Activated naive CD8-positive, alpha-beta T cell (primary cell): Measurements from ENCODE around the gene IQGAP2.

Source experiments
- H3K27ac Mint-ChIP-seq: one replicate; pipeline ENCODE4 v1.8.0; 2021; ENCODE audit warnings: mixed read lengths
- H3K27me3 Mint-ChIP-seq: one replicate; pipeline ENCODE4 v1.8.0; 2021; ENCODE audit warnings: mixed read lengths
- H3K36me3 Mint-ChIP-seq: one replicate; pipeline ENCODE4 v1.8.0; 2021; ENCODE audit warnings: mixed read lengths
- H3K4me1 Mint-ChIP-seq: one replicate; pipeline ENCODE4 v1.8.0; 2021; ENCODE audit warnings: low read depth, mixed read lengths
- H3K4me3 Mint-ChIP-seq: one replicate; pipeline ENCODE4 v1.8.0; 2021; ENCODE audit warnings: mild to moderate bottlenecking, mixed read lengths
- H3K9me3 Mint-ChIP-seq: one replicate; pipeline ENCODE4 v1.8.0; 2021; ENCODE audit warnings: low read depth, mixed read lengths

Gene IQGAP2

GRCh38 chr5:76683816-76684731 is 281.0 kb downstream of the IQGAP2 start:
- peaks cover 35% of the 10 kb centered on the region for H3K36me3 Mint-ChIP-seq
- no peak overlapping the region for H3K4me3 Mint-ChIP-seq
- no peaks in the 10 kb centered on the region for H3K27me3 Mint-ChIP-seq
- no peaks in the 10 kb centered on the region for H3K9me3 Mint-ChIP-seq
- H3K27ac Mint-ChIP-seq: no peak overlapping the region
- H3K4me1 Mint-ChIP-seq: peaks cover 1% of the 10 kb centered on the region

- Mint-ChIP-seq H3K9me3 (no peaks in the 10 kb centered on the region), H3K27ac (no peak overlapping the region), H3K27me3 (no peaks in the 10 kb centered on the region), H3K4me1 (peaks cover 1% of the 10 kb centered on the region), H3K4me3 (no peak overlapping the region), H3K36me3 (peaks cover 31% of the 10 kb centered on the region)
These were observed 281.9 kb downstream of the IQGAP2 start for GRCh38 chr5:76684756-76685519.

- H3K4me3 Mint-ChIP-seq: no peak overlapping the region
- no peaks in the 10 kb centered on the region for H3K27me3 Mint-ChIP-seq
- H3K9me3 Mint-ChIP-seq: no peaks in the 10 kb centered on the region
- H3K36me3 Mint-ChIP-seq: peaks cover 32% of the 10 kb centered on the region
- H3K27ac Mint-ChIP-seq: no peak overlapping the region
- peaks cover 1% of the 10 kb centered on the region for H3K4me1 Mint-ChIP-seq
These were observed 282.6 kb downstream of the IQGAP2 start for GRCh38 chr5:76685704-76686103.

GRCh38 chr5:76688212-76688611 is 285.1 kb downstream of the IQGAP2 start:
- Mint-ChIP-seq H3K27me3 (no peaks in the 10 kb centered on the region), H3K36me3 (peaks cover 36% of the 10 kb centered on the region), H3K4me3 (no peak overlapping the region), H3K4me1 (peaks cover 1% of the 10 kb centered on the region), H3K27ac (no peak overlapping the region), H3K9me3 (no peaks in the 10 kb centered on the region)

- Mint-ChIP-seq H3K9me3 (no peaks in the 10 kb centered on the region), H3K36me3 (peaks cover 32% of the 10 kb centered on the region)
These were observed 285.8 kb downstream of the IQGAP2 start for GRCh38 chr5:76688836-76689235.

GRCh38 chr5:76689321-76690036 is 286.4 kb downstream of the IQGAP2 start:
- Mint-ChIP-seq H3K4me3 (no peak overlapping the region), H3K4me1 (no peaks in the 10 kb centered on the region), H3K27me3 (no peaks in the 10 kb centered on the region), H3K36me3 (peaks cover 30% of the 10 kb centered on the region), H3K27ac (no peak overlapping the region), H3K9me3 (no peaks in the 10 kb centered on the region)

More at GRCh38 chr5:76688836-76689235, 285.8 kb downstream of the IQGAP2 start:
- Mint-ChIP-seq H3K27ac (no peak overlapping the region), H3K4me1 (no peaks in the 10 kb centered on the region), H3K27me3 (no peaks in the 10 kb centered on the region), H3K4me3 (no peak overlapping the region)

GRCh38 chr5:76690037-76690679 is 287.1 kb downstream of the IQGAP2 start:
- Mint-ChIP-seq H3K36me3 (peaks cover 36% of the 10 kb centered on the region), H3K4me3 (no peak overlapping the region), H3K27ac (no peak overlapping the region), H3K4me1 (no peaks in the 10 kb centered on the region), H3K27me3 (no peaks in the 10 kb centered on the region), H3K9me3 (no peaks in the 10 kb centered on the region)

GRCh38 chr5:76690704-76691466 is 287.8 kb downstream of the IQGAP2 start:
- Mint-ChIP-seq H3K4me3 (no peak overlapping the region), H3K9me3 (no peaks in the 10 kb centered on the region), H3K4me1 (no peaks in the 10 kb centered on the region), H3K36me3 (peaks cover 35% of the 10 kb centered on the region), H3K27ac (no peak overlapping the region), H3K27me3 (no peaks in the 10 kb centered on the region)

GRCh38 chr5:76691467-76692273 is 288.6 kb downstream of the IQGAP2 start:
- Mint-ChIP-seq H3K4me3 (no peak overlapping the region), H3K36me3 (peaks cover 40% of the 10 kb centered on the region)

GRCh38 chr5:76692274-76692540 is 289.1 kb downstream of the IQGAP2 start:
- Mint-ChIP-seq H3K36me3 (peaks cover 34% of the 10 kb centered on the region), H3K27ac (no peak overlapping the region), H3K4me3 (no peak overlapping the region), H3K27me3 (no peaks in the 10 kb centered on the region), H3K9me3 (no peaks in the 10 kb centered on the region), H3K4me1 (no peaks in the 10 kb centered on the region)

More at GRCh38 chr5:76691467-76692273, 288.6 kb downstream of the IQGAP2 start:
- Mint-ChIP-seq H3K27ac (no peak overlapping the region), H3K4me1 (no peaks in the 10 kb centered on the region), H3K27me3 (no peaks in the 10 kb centered on the region), H3K9me3 (no peaks in the 10 kb centered on the region)

GRCh38 chr5:76692651-76693050 is 289.6 kb downstream of the IQGAP2 start:
- Mint-ChIP-seq H3K27me3 (no peaks in the 10 kb centered on the region), H3K9me3 (no peaks in the 10 kb centered on the region), H3K27ac (no peak overlapping the region), H3K36me3 (peaks cover 32% of the 10 kb centered on the region), H3K4me3 (no peak overlapping the region), H3K4me1 (no peaks in the 10 kb centered on the region)

GRCh38 chr5:76693141-76693540 is 290.1 kb downstream of the IQGAP2 start:
- H3K27me3 Mint-ChIP-seq: no peaks in the 10 kb centered on the region
- H3K4me3 Mint-ChIP-seq: no peak overlapping the region
- H3K4me1 Mint-ChIP-seq: no peaks in the 10 kb centered on the region
- H3K9me3 Mint-ChIP-seq: no peaks in the 10 kb centered on the region
- H3K36me3 Mint-ChIP-seq: peaks cover 33% of the 10 kb centered on the region
- no peak overlapping the region for H3K27ac Mint-ChIP-seq

GRCh38 chr5:76694317-76694716 is 291.2 kb downstream of the IQGAP2 start:
- H3K4me3 Mint-ChIP-seq: no peak overlapping the region
- no peaks in the 10 kb centered on the region for H3K4me1 Mint-ChIP-seq
- H3K9me3 Mint-ChIP-seq: no peaks in the 10 kb centered on the region
- peaks cover 33% of the 10 kb centered on the region for H3K36me3 Mint-ChIP-seq
- no peak overlapping the region for H3K27ac Mint-ChIP-seq
- no peaks in the 10 kb centered on the region for H3K27me3 Mint-ChIP-seq
